GM21825 (cell line): ENCODE results near the gene DAB1.

Experiments
- ATAC-seq: cut with Tn5 transposase; IDR thresholded peaks from one replicate; pipeline ENCODE4 v1.9.1; 2021; ENCODE audit warnings: mild to moderate bottlenecking, moderate library complexity; ENCODE audit not compliant: unreplicated experiment

Gene DAB1

DNA sequence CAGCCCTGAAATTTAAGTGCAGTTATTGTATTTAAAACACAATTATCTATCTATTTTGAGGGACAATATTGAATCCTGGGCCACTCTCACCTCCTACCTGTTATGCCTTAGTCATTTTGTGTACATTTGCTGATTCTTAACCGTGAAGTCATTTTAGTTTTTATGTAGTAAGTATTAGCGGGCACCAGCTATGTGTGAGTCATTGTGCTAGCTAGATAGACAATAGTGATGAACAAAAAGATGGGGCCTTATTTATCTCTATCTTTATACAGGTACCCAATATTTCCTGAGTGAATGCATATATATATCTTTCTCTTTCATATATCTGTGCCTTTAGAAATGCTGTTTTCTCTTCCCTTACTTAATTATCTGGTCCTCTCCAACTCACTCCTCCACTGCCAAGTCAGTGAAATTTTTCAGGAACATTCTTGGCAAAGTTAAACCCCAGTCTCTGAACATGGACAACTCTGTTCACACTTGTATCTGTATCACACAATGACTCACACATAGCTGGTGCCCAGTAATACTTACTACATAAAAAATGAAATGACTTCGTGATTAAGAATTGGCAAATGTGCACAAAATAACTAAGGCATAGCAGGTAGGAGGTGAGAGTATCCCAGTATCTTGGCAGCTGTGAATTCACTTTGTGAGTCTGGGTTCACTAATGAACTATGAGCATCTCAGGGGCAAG, 292.0 kb downstream of the DAB1 start:
- ATAC-seq, result no peak

DNA sequence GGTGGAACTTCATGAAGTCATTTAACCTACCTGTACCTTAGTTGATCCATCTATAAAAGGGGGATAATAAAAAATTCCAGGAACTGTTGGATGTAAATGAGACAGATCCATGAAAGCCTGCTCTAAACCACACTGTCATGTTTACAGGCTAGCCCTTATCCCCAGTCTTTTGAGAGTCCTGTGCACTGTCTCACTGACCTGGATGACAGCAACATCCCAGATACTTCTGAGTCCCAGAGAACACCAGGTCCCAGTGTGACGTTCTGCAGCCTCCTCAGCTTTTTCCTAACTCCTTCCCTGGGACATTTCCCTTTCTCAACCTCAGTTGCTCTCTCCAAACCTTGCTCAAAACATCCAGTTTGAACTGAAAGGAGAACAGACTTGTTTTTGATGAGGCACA, 292.6 kb downstream of the DAB1 start:
- ATAC-seq, result no peak

DNA sequence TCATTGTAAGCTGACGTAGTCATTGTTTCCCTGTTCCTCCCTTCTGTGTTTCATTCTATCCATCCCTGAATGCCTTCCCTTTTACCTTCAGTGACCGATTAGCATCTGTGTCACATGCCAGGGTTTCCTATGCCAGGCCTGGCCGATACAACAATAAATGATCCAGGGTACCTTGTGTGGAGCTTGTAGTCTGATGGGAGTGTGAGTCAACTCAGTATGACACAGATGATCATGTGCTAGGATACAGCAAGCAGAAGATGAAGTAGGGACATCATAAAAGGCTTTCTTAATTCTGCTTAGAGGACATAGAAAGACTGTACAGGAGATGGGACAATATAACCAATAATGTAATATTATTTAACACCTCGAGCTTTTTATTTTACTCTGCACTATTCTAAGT, 294.0 kb downstream of the DAB1 start:
- ATAC-seq, result no peak

GRCh38 chr1:57127976-57128375, 295.9 kb downstream of the DAB1 start:
- no peak for ATAC-seq

GRCh38 chr1:57124768-57125446, 299.0 kb downstream of the DAB1 start:
- no peak for ATAC-seq

GRCh38 chr1:57124170-57124569, 299.7 kb downstream of the DAB1 start:
- no peak for ATAC-seq

- no peak for ATAC-seq
Observed at GRCh38 chr1:57122031-57122430, 301.8 kb downstream of the DAB1 start.

GRCh38 chr1:57118948-57119603, 304.8 kb downstream of the DAB1 start:
- no peak for ATAC-seq

DNA sequence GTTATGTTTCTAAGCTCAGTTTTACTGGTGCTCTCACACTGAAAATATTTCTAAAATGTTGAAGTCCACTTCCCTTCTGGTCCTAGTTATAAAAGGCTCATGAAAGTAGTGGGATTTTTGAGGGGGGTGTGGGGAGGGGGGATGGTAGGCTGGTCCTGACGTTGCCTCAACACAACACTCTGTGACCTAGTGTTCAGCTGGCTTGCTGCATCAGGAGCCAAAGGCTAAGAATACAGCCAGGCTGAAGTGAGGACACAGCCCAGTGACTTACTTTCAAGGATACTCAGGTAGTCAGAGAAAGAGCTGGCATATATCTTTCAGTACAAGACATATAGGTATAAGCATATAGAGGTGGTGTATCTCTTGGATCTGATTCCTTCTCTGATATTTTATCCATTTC, 306.1 kb downstream of the DAB1 start:
- ATAC-seq, result no peak

DNA sequence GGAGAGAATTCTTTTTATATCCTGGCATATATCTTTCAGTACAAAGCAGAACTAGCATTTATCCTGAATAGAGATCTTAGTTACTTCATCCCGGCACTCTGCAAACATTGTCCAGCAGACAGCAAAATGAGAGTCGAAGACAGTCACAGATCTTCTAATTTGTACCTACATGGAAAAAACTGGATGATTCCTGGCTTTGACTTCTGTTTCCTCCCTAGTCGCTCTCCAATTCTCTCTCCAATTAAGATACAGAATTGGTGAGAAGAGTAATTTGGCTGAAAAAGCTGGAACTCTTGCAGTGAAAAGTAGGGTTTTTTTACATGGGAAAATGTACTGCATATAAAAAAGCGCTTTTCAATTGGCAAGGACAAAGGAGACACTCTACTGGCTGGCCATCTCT, 307.0 kb downstream of the DAB1 start:
- no peak for ATAC-seq

- ATAC-seq, result no peak
Observed at GRCh38 chr1:57115030-57115614, 308.7 kb downstream of the DAB1 start.

DNA sequence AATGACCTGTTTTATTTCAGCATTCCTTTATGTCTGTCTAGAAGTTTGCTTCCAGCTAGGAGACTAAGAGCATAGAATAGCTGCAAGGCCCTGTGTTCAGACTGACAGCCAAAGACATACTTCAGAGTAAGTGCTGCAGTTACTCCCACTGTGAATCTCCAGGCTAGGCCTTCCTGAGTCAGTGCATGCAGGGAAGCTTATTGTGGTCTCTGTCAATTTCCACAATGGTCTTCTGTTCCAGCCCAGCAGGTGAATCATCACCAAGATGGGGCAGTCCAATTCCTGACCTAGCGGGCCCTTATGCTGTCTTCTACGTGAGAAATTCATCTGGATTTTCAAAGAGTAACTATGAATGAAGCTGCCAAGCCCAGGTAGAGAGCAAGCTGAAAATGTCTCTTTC, 311.7 kb downstream of the DAB1 start:
- no peak for ATAC-seq

- no peak for ATAC-seq
Observed at GRCh38 chr1:57111175-57111574, 312.7 kb downstream of the DAB1 start.

DNA sequence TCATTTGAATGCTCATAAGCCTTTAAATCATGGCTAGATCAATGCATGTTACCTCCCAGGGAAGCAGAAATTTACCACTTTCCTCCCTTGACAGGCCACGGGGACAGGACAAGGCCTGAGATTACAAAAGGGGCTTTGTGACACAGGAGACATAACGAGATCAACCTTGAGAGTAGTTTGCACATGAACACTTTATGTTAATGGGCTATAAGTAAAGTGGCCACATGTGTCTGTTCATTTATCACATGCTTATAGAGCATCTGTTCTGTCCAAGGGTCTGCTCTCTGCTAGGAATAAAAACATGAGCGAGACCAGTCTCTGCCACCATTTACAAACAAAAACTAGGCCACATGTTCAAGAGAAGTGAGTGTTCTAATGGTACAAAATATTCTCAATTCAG, 314.0 kb downstream of the DAB1 start:
- ATAC-seq, result no peak

DNA sequence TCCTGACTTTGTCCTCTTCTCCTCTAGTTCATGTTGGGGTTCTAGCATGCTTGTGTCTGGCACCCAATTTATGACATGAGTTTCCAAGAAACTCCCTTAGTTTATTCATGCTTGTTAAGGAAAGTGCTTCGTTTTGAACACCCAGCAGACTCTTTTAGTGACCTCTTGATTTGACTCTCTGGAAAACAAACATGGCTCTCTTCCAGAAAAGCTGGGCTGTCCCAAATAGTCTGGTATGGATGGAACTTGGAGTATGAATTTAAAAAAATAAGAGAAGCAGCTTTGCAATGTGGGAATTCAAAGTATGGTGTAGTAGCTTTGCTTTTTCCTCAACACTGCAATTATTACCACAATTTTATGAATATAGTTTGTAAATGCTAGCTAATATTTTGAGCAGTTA, 314.6 kb downstream of the DAB1 start:
- ATAC-seq, result no peak

DNA sequence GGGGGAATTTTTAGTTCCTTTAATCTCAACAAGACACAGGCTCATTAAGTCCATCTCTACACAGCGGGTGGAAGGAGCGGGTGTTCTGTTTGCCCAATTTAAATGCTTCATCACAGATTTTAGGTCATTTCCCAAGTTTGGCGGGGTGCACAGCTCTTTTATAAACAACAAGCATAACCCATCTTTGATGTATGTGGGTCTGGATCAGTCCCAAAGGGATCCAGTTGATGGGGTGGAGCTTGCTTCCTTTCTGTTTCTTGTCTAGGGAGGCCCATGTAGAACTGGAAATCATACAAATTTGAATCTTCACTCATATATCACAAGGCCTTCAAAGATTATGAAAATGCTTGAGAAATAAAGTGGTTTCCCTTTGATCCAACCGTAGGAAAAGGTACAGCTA, 317.6 kb downstream of the DAB1 start:
- no peak for ATAC-seq

- no peak for ATAC-seq
Observed at GRCh38 chr1:57102561-57103326, 321.1 kb downstream of the DAB1 start.

- ATAC-seq, result no peak
Observed at GRCh38 chr1:57101209-57101608, 322.7 kb downstream of the DAB1 start.

DNA sequence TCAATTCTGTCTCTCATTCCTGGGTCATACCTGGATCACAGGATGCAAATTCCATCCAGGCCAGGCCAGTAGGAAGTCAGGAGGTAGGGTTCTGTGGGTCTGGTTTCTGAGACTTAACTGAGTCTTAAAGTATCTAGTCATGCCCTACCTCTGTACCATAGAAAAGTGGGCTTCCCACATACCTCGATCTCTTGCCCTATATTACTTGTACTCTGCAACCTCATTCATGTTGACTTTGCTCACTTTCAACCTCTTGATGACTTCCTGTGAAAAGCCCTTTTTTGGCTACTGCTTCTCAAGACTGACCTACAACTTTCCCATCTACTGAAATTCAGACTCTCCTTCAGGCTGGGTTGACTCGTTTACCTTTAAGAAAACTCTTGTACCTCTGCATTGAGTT, 329.1 kb downstream of the DAB1 start:
- no peak for ATAC-seq

- ATAC-seq, result no peak
Observed at GRCh38 chr1:57093122-57093521, 330.7 kb downstream of the DAB1 start.

- no peak for ATAC-seq
Observed at GRCh38 chr1:57091642-57092041, 332.2 kb downstream of the DAB1 start.
